ENCODE results near the gene LAMTOR5.

DNA sequence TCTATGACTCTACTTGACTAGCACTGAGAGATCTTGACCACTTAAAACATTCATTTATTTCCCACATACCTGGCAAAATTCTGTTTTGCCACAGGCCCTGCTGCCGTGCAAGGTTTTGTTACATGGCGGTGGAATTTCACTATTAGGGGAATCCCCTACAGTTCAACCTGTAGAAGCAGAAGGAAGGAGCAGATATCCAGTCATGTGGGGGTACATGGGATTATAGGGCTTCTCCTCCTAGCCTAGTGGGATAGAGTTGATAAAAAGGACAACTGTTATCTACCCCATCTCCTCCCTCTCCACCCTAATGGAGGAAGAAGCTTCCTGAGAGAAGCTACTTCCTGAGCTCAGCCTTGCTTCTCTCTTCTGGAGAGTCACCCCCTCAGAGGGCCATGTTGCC is 25.7 kb upstream of the LAMTOR5 start:
- TF ChIP-seq CTBP1 (IDR thresholded peaks at IDR 0.05; ENCODE audit: borderline replicate concordance) (no peak), SP1 (IDR thresholded peaks at IDR 0.05) (no peak), PKNOX1 (IDR thresholded peaks at IDR 0.05) (no peak), FOXA1 (IDR thresholded peaks at IDR 0.05) (no peak), LEF1 (IDR thresholded peaks at IDR 0.05; ENCODE audit: borderline replicate concordance) (no peak), BHLHE40 (IDR thresholded peaks at IDR 0.05; ENCODE audit: borderline replicate concordance) (no peak), FOXM1 (IDR thresholded peaks at IDR 0.05; ENCODE audit: borderline replicate concordance) (no peak), FOXK2 (IDR thresholded peaks at IDR 0.05) (no peak), ELF4 (IDR thresholded peaks at IDR 0.05) (no peak), SUZ12 (IDR thresholded peaks at IDR 0.05) (no peak)

All from HEK293T (cell line).